Small intestine (tissue), 7 donors: ENCODE data around the gene TCEA2. TPM values are rescaled to one million over a fixed set of nuclear protein-coding genes. Genes with fewer than 3 reads are reported as not detected.
A peak's percentile ranks its signal among the peaks of the same experiment; 100 is the strongest.

Experiments used
- DNase-seq, 2 donors: peaks; one replicate each; pipeline versions ENCODE4 v3.0.0 to v3.0.0-alpha.2; 2013
- FAIRE-seq: peaks from 2 replicates; lab custom pipeline; 2012; peaks lifted over from hg19 to GRCh38; lab: Jason Lieb, UNC
- H3K27ac ChIP-seq, 3 donors: one replicate each; pipeline ENCODE4 v1.5.1; 2013; ENCODE audit warnings: low read length in 2 of 3, mild to moderate bottlenecking in 2 of 3, control low read depth in 1 of 3, inconsistent platforms in 1 of 3, low read depth in 1 of 3, moderate library complexity in 1 of 3
- H3K27me3 ChIP-seq, 3 donors: one replicate each; pipeline ENCODE4 v1.6.1; 2013; ENCODE audit warnings: low read length in 3 of 3, inconsistent platforms in 1 of 3; ENCODE audit not compliant: control insufficient read depth in 3 of 3, insufficient read depth in 3 of 3
- H3K36me3 ChIP-seq, 3 donors: one replicate each; pipeline ENCODE4 v1.6.1; 2013; ENCODE audit warnings: low read length in 3 of 3, inconsistent platforms in 1 of 3, low read depth in 1 of 3, mild to moderate bottlenecking in 1 of 3, moderate library complexity in 1 of 3; ENCODE audit not compliant: control insufficient read depth in 3 of 3, insufficient read depth in 2 of 3
- H3K4me1 ChIP-seq, 3 donors: one replicate each; pipeline ENCODE4 v1.6.1; 2013; ENCODE audit warnings: low read length in 2 of 3, inconsistent platforms in 1 of 3, low read depth in 1 of 3, mild to moderate bottlenecking in 1 of 3, moderate library complexity in 1 of 3; ENCODE audit not compliant: control insufficient read depth in 3 of 3, insufficient read depth in 2 of 3
- H3K4me3 ChIP-seq, 3 donors: one replicate each; pipeline ENCODE4 v1.5.1; 2013; ENCODE audit warnings: low read length in 3 of 3, control low read depth in 1 of 3, inconsistent platforms in 1 of 3, low read depth in 1 of 3, mild to moderate bottlenecking in 1 of 3, moderate library complexity in 1 of 3
- H3K9me3 ChIP-seq, 2 donors: one replicate each; pipeline ENCODE4 v1.6.1; 2013; ENCODE audit warnings: low read depth in 1 of 2, low read length in 1 of 2; ENCODE audit not compliant: control insufficient read depth in 2 of 2, insufficient read depth in 1 of 2
- WGBS, 3 donors: extraction: QIAGEN DNeasy Blood & Tissue Kit; methylation state at CpG; one replicate each; pipeline ENCODE4 v1.1.7; 2013; 5-methylcytosine and 5-hydroxymethylcytosine counted together
- polyA plus RNA-seq, 4 donors: library from polyadenylated mRNA; stranded (reverse) in 3 of 4; unstranded in 1 of 4; fragments of 200-250 nt in 3 of 4; fragments of 120-200 nt in 1 of 4; gene quantifications; one replicate each; pipeline versions ENCODE4 v1.2.1 to v1.2.3, GENCODE V29; 2013
- donor health status: healthy with polysubstance abuse.
- donor health status: control.
- donor health status: control.
- donor health status: Bipolar disorder and iron deficiency.
- donor health status: healthy.

TCEA2 gene
- polyA plus RNA-seq, 4 donors: 7.8 to 28.5 (median 12.6) TPM

DNA sequence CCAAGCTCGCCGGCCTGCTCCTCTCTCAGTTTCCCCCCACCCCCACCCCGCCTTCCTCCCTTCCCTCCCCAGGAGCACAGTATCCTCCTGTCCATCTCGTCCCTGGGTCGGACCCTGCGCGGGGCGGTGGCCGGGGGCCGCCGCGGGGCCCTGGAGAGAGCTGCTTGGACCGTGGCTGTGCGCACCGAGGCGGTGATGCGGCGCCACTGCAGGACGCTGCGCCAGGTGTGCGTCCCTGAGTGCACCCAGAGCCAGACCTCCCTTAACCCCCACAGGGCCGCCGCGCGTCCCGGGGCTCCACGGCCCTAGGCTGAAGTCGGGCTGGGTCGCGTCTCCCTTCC, 24.8 kb upstream of the TCEA2 start:
- Histone ChIP-seq H3K27me3 (peaks cover 5 to 76% (median 23%) of the 10 kb centered on the region in 3 donors), H3K4me1 (peaks cover 0 to 17% (median 3%) of the 10 kb centered on the region in 3 donors), H3K4me3 (peak overlapping the region in 2 of 3 donors; percentile 12 to 62), H3K27ac (peak overlapping the region in 1 of 3 donors; percentile 69), H3K9me3 (no peaks in the 10 kb centered on the region), H3K36me3 (peaks cover 3 to 32% (median 9%) of the 10 kb centered on the region in 3 donors)
- DNase-seq (no peak), FAIRE-seq (no peak)
- WGBS, 3 donors: 0 to 2% (median 2%) methylated on average over 4 to 30 of the region's 30 CpGs

GRCh38 chr20:64038565-64039292, 24.3 kb upstream of the TCEA2 start:
- peaks cover 0 to 17% (median 3%) of the 10 kb centered on the region in 3 donors for H3K4me1 ChIP-seq

DNA sequence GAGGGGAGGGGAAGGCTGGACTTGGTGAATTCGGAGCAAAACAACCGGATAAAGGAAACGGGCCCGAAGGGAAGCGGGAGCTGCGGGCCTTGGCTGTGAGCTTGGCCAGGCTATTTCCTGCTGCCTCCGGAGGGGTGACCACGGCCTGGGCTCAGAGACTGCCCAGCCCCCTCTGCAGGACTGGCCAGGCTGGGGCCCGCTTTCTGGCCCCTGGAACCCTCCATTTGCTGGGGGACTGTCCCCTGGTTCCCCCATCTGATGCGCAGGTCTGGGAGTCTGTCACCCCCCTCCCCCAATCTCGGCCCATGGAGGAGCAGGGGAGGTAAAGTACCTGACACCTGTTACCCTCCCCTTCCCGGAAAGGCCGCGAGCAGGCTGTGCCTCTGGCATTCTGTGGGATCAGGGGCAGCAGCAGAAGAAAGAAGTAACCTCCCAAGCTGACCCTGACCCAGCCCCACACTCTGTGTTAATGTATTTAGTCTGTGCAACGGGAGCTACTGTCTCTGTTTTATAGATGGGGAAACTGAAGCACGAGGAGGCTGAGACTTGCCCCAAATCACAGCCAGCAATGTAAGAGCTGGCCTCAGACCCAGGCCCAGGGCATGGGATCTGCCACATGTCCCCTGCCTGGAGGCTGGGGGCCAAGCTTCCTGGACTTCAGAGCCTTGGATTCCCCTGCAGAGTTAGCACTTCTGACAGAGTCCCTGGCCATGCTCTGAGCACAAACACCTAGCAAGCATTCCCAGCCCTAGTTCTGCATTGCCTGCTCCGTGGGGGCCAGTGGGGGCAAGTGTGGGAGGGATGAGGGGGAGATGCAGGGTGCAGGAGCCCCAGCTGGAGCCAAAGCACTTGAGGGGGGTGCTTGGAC, 23.5 kb upstream of the TCEA2 start:
- FAIRE-seq: no peak
- 9 to 11% (median 9%) methylated on average over 16 to 17 of the region's 17 CpGs for WGBS, 3 donors
- H3K27ac ChIP-seq: peak overlapping the region in 1 of 3 donors; percentile 59

More at GRCh38 chr20:64038565-64039292, 24.3 kb upstream of the TCEA2 start:
- no peaks in the 10 kb centered on the region for H3K9me3 ChIP-seq
- peaks cover 5 to 77% (median 23%) of the 10 kb centered on the region in 3 donors for H3K27me3 ChIP-seq
- peak; percentile 68 to 88 for DNase-seq
- peak overlapping the region in 1 of 3 donors; percentile 69 for H3K27ac ChIP-seq
- H3K4me3 ChIP-seq: peak overlapping the region; percentile 34 to 62 (median 56)
- no peak for FAIRE-seq
- WGBS, 3 donors: 0 to 1% (median 1%) methylated on average over 68 to 91 of the region's 91 CpGs
- peaks cover 3 to 27% (median 8%) of the 10 kb centered on the region in 3 donors for H3K36me3 ChIP-seq

DNA sequence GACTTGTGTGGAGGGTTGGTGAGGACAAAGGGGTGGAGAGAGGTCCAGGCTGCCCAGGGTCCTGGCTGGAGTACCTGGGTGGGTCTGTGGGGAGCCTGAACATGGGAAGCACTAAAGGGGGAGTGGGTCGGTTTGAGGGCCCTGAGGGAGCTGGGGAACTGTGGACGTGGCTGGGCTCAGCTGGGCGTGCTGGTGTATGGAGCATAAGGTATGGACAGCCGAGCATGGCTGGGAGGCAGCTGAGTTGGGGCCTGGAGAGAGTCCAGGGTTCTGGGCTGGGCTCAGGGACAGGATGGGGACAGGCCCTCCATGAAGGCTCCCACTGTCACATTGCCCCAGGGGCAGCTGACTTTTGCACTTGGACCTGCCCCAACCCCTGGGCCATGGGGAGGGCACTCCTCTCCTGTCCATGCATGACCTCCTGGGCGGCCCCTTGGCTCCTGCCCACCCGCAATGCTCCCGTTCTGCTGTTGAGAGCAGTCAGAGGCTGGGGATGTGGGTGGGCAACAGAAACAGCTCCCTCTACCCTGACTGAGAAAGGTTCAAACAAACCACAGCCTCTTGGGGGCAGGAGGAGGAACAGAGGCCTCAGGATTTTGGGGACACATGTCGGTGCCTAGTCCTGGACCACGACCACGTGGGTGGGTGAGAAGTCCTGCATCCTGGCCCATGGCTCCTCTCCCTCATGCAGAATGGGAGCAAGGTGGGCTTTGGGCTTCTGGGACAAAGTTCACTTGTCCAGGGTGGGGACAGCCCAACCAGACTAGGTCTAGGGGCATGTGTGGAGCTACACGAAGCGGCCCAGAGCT, 22.6 kb upstream of the TCEA2 start:
- Histone ChIP-seq H3K27me3 (peaks cover 5 to 85% (median 23%) of the 10 kb centered on the region in 3 donors), H3K4me1 (peaks cover 0 to 17% (median 3%) of the 10 kb centered on the region in 3 donors), H3K9me3 (no peaks in the 10 kb centered on the region), H3K36me3 (peaks cover 0 to 10% (median 0%) of the 10 kb centered on the region in 3 donors), H3K4me3 (no peak overlapping the region), H3K27ac (peak overlapping the region in 1 of 3 donors; percentile 8)
- no peak for FAIRE-seq
- no peak for DNase-seq
- 55 to 68% (median 58%) methylated on average over 12 of the region's 12 CpGs for WGBS, 3 donors

More for the DNA sequence above, 23.5 kb upstream of the TCEA2 start:
- peak overlapping the region; percentile 34 to 62 (median 56) for H3K4me3 ChIP-seq
- DNase-seq: no peak
- H3K9me3 ChIP-seq: no peaks in the 10 kb centered on the region
- H3K4me1 ChIP-seq: peaks cover 0 to 17% (median 3%) of the 10 kb centered on the region in 3 donors
- H3K36me3 ChIP-seq: peaks cover 3 to 19% (median 3%) of the 10 kb centered on the region in 3 donors
- H3K27me3 ChIP-seq: peaks cover 5 to 81% (median 23%) of the 10 kb centered on the region in 3 donors

- FAIRE-seq (no peak), DNase-seq (no peak)
- Histone ChIP-seq H3K4me3 (no peak overlapping the region), H3K4me1 (peaks cover 0 to 17% (median 3%) of the 10 kb centered on the region in 3 donors), H3K27me3 (peaks cover 2 to 86% (median 26%) of the 10 kb centered on the region in 3 donors), H3K9me3 (no peaks in the 10 kb centered on the region), H3K36me3 (peaks cover 0 to 2% (median 0%) of the 10 kb centered on the region in 3 donors), H3K27ac (peak overlapping the region in 1 of 3 donors; percentile 8)
- WGBS, 3 donors: 38 to 48% (median 38%) methylated on average over 14 to 15 of the region's 15 CpGs
Observed at GRCh38 chr20:64041040-64041780, 21.8 kb upstream of the TCEA2 start.

- Histone ChIP-seq H3K27me3 (peaks cover under 1 to 86% (median 24%) of the 10 kb centered on the region in 3 donors), H3K27ac (peak overlapping the region in 1 of 3 donors; percentile 62), H3K4me3 (no peak overlapping the region), H3K9me3 (no peaks in the 10 kb centered on the region), H3K4me1 (peaks cover 0 to 12% (median 3%) of the 10 kb centered on the region in 3 donors), H3K36me3 (no peaks in the 10 kb centered on the region)
- FAIRE-seq: no peak
- WGBS, 3 donors: 16 to 27% (median 25%) methylated on average over 11 of the region's 11 CpGs
- no peak for DNase-seq
Observed at GRCh38 chr20:64041781-64042053, 21.3 kb upstream of the TCEA2 start.

DNA sequence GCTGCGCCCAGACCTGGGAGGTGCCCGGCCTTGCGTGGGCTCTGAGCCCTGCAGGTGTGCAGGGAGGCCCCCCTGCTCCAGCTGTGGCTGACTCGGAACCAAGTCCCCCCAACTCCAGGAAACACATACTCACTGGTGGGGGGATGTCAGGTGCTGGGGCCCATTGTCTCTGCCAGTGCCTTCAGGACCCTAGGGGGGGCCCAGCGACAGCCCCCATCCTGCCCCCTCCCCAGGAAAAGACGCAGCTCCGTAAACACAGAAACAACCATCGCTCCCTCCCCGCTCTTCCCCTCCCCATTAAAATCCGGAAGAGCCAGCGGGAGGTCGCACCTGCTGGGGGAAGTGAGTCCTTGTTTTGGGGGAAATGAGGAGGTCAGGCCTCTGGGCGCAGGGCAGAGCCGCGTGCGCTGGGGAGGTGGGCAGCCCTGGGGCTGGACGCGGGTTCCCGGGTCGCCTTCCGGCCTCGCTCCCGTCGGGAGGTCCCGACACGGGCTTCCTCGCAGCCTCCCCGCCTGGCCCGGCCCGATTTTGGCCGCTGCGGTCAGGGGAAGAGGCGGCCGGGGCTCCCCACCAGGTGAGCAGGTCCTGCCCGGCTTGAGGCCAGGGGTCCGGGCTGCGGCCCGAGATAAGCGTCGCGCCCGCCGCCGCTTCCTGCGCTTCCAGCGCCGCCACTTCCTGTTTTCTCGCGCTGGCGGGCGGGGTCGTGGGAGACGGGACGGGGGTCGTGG, 20.8 kb upstream of the TCEA2 start:
- H3K4me3 ChIP-seq: peak overlapping the region; percentile 3 to 24 (median 17)
- FAIRE-seq (no peak), DNase-seq (no peak)

More for the DNA sequence above, 20.8 kb upstream of the TCEA2 start:
- Histone ChIP-seq H3K36me3 (no peaks in the 10 kb centered on the region), H3K27me3 (peaks cover 6 to 86% (median 26%) of the 10 kb centered on the region in 3 donors), H3K27ac (peak overlapping the region in 1 of 3 donors; percentile 62), H3K9me3 (no peaks in the 10 kb centered on the region), H3K4me1 (peaks cover 0 to 9% (median 3%) of the 10 kb centered on the region in 3 donors)
- 2 to 3% (median 3%) methylated on average over 40 to 55 of the region's 55 CpGs for WGBS, 3 donors
